HG02678 (cell line): Measurements from ENCODE around the gene SCPEP1.

Source experiments
- ATAC-seq: cut with Tn5 transposase; IDR thresholded peaks from one replicate; pipeline ENCODE4 v1.9.1; 2021; ENCODE audit warnings: mild to moderate bottlenecking, moderate library complexity; ENCODE audit not compliant: unreplicated experiment

The SCPEP1 gene

GRCh38 chr17:57034807-57035754, 57.1 kb downstream of the SCPEP1 start:
- ATAC-seq, result no peak

- no peak for ATAC-seq
Observed at GRCh38 chr17:57035971-57036481, 58.1 kb downstream of the SCPEP1 start.

- no peak for ATAC-seq
Observed at GRCh38 chr17:57037411-57037810, 59.5 kb downstream of the SCPEP1 start.

- no peak for ATAC-seq
Observed at GRCh38 chr17:57038486-57038885, 60.6 kb downstream of the SCPEP1 start.

- no peak for ATAC-seq
Observed at GRCh38 chr17:57040571-57040970, 62.6 kb downstream of the SCPEP1 start.

GRCh38 chr17:57043276-57043675, 65.3 kb downstream of the SCPEP1 start:
- ATAC-seq, result no peak

- no peak for ATAC-seq
Observed at GRCh38 chr17:57044976-57045867, 67.3 kb downstream of the SCPEP1 start.

GRCh38 chr17:57045868-57046704, 68.2 kb downstream of the SCPEP1 start:
- ATAC-seq, result no peak

- ATAC-seq, result no peak
Observed at GRCh38 chr17:57046749-57047148, 68.8 kb downstream of the SCPEP1 start.

- ATAC-seq, result no peak
Observed at GRCh38 chr17:57048096-57048495, 70.2 kb downstream of the SCPEP1 start.

GRCh38 chr17:57050306-57050705, 72.4 kb downstream of the SCPEP1 start:
- ATAC-seq, result no peak

- ATAC-seq, result no peak
Observed at GRCh38 chr17:57051886-57052361, 74.0 kb downstream of the SCPEP1 start.
